HG02678 (cell line): Measurements from ENCODE around the gene MON2.
"Not testable (repeated sequence)": the region's sequence is repeated elsewhere in the genome, so short reads cannot be mapped to it uniquely, and the experiment has no call there.

Experiments used
- ATAC-seq: cut with Tn5 transposase; IDR thresholded peaks from one replicate; pipeline ENCODE4 v1.9.1; 2021; ENCODE audit warnings: mild to moderate bottlenecking, moderate library complexity; ENCODE audit not compliant: unreplicated experiment

Gene MON2

GRCh38 chr12:62543741-62544140 is 77.1 kb downstream of the MON2 start:
- no peak for ATAC-seq

GRCh38 chr12:62552906-62553556 is 86.4 kb downstream of the MON2 start:
- no peak for ATAC-seq

- ATAC-seq, result not testable (repeated sequence)
Observed at GRCh38 chr12:62559366-62559765, 92.7 kb downstream of the MON2 start.

- no peak for ATAC-seq
Observed at GRCh38 chr12:62562846-62563245, 96.2 kb downstream of the MON2 start.

- ATAC-seq, result peak; percentile 72
Observed at GRCh38 chr12:62575036-62575435, 108.4 kb downstream of the MON2 start.

- no peak for ATAC-seq
Observed at GRCh38 chr12:62576503-62576902, 109.9 kb downstream of the MON2 start.

- no peak for ATAC-seq
Observed at GRCh38 chr12:62578726-62579125, 112.1 kb downstream of the MON2 start.

- no peak for ATAC-seq
Observed at GRCh38 chr12:62581288-62582064, 114.8 kb downstream of the MON2 start.

GRCh38 chr12:62582065-62582366 is 115.4 kb downstream of the MON2 start:
- no peak for ATAC-seq

- ATAC-seq, result no peak
Observed at GRCh38 chr12:62584619-62585018, 118.0 kb downstream of the MON2 start.

- no peak for ATAC-seq
Observed at GRCh38 chr12:62586850-62587249, 120.2 kb downstream of the MON2 start.

- ATAC-seq, result no peak
Observed at GRCh38 chr12:62588916-62589315, 122.3 kb downstream of the MON2 start.

GRCh38 chr12:62597253-62597652 is 130.6 kb downstream of the MON2 start:
- no peak for ATAC-seq

- ATAC-seq, result no peak
Observed at GRCh38 chr12:62598846-62599245, 132.2 kb downstream of the MON2 start.

GRCh38 chr12:62599854-62600437 is 133.3 kb downstream of the MON2 start:
- no peak for ATAC-seq

GRCh38 chr12:62601765-62602164 is 135.1 kb downstream of the MON2 start:
- no peak for ATAC-seq

GRCh38 chr12:62602255-62603060 is 135.8 kb downstream of the MON2 start:
- ATAC-seq, result peak; percentile 64

- ATAC-seq, result peak; percentile 66
Observed at GRCh38 chr12:62603061-62603810, 136.6 kb downstream of the MON2 start.

- no peak for ATAC-seq
Observed at GRCh38 chr12:62603811-62604098, 137.1 kb downstream of the MON2 start.

GRCh38 chr12:62604373-62604772 is 137.7 kb downstream of the MON2 start:
- no peak for ATAC-seq

- no peak for ATAC-seq
Observed at GRCh38 chr12:62604871-62605270, 138.2 kb downstream of the MON2 start.
